ENCODE results near the gene IFNLR1. TPM values are rescaled to one million over a fixed set of nuclear protein-coding genes. Genes with fewer than 3 reads are reported as not detected.
A peak's percentile ranks its signal among the peaks of the same experiment; 100 is the strongest.

The IFNLR1 gene
- total RNA-seq, 1 donor, result under 0.01 TPM

DNA sequence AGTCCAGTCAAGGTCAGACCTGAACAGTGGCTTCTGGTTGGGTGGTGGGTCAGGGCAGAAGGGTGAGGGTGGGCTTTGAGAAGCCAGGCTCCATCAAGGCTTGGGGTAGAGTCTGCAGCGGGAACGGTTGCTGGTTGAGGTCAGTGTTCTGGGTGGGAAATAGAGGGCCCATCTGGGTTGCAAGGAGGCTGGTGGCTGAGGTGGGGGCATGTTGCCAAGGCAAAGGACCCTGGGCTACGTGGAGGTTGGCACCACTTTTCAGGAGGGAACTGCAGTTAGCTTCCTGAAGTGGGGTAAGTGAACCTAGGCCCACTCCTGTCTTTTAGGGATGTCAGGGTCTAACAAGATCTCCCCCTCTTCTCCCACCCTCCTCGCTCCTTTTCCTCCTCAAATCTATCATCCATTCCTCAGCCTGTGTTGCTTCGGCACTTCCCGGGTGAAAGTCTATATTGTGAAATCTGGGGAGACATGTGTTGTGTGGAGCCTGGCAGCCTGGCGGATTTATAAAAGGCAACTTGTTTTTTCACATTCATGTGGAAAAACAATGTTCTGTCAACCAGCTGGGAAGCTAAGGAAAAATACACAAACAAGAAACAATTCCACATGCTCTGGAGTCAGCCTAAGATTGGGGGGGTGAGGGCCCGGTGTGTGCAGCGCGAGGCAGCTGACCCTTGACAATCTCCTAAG lies 45.6 kb downstream of the IFNLR1 start:
- no peak overlapping the region for H3K4me3 ChIP-seq (ENCODE audit: low read depth, low read length)
- TF ChIP-seq, protein P1, sequence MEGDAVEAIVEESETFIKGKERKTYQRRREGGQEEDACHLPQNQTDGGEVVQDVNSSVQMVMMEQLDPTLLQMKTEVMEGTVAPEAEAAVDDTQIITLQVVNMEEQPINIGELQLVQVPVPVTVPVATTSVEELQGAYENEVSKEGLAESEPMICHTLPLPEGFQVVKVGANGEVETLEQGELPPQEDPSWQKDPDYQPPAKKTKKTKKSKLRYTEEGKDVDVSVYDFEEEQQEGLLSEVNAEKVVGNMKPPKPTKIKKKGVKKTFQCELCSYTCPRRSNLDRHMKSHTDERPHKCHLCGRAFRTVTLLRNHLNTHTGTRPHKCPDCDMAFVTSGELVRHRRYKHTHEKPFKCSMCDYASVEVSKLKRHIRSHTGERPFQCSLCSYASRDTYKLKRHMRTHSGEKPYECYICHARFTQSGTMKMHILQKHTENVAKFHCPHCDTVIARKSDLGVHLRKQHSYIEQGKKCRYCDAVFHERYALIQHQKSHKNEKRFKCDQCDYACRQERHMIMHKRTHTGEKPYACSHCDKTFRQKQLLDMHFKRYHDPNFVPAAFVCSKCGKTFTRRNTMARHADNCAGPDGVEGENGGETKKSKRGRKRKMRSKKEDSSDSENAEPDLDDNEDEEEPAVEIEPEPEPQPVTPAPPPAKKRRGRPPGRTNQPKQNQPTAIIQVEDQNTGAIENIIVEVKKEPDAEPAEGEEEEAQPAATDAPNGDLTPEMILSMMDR (IDR thresholded peaks at IDR 0.05; ENCODE audit: insufficient read depth, low read depth, low read length), result no peak
- peak; percentile 17 for DNase-seq (ENCODE audit: low read depth)

GRCh38 chr1:24140741-24141181 lies 46.3 kb downstream of the IFNLR1 start:
- H3K4me3 ChIP-seq (ENCODE audit: low read depth, low read length), result no peak overlapping the region
- TF ChIP-seq, protein P1 (IDR thresholded peaks at IDR 0.05; ENCODE audit: insufficient read depth, low read depth, low read length), result no peak
- no peak for DNase-seq (ENCODE audit: low read depth)

GRCh38 chr1:24139841-24140425 lies 47.2 kb downstream of the IFNLR1 start:
- no peak for DNase-seq (ENCODE audit: low read depth)
- H3K4me3 ChIP-seq (ENCODE audit: low read depth, low read length), result no peak overlapping the region
- TF ChIP-seq, protein P1 (IDR thresholded peaks at IDR 0.05; ENCODE audit: insufficient read depth, low read depth, low read length), result no peak

DNA sequence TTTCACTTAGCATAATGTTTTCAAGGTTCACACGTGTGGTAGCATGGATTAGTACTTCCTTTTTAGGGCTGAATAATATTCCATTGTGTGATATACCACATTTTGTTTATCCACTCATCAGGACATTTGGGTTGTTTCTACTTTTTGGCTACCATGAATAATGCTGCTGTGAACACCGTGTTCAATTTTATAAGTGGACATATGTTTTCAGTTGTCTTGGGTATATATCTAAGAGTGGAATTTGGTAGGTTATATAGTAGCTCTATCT lies 47.9 kb downstream of the IFNLR1 start:
- TF ChIP-seq, protein P1 (IDR thresholded peaks at IDR 0.05; ENCODE audit: insufficient read depth, low read depth, low read length), result no peak
- DNase-seq (ENCODE audit: low read depth), result no peak
- no peak overlapping the region for H3K4me3 ChIP-seq (ENCODE audit: low read depth, low read length)

GRCh38 chr1:24138476-24139221 lies 48.4 kb downstream of the IFNLR1 start:
- no peak overlapping the region for H3K4me3 ChIP-seq (ENCODE audit: low read depth, low read length)
- TF ChIP-seq, protein P1 (IDR thresholded peaks at IDR 0.05; ENCODE audit: insufficient read depth, low read depth, low read length), result no peak
- no peak for DNase-seq (ENCODE audit: low read depth)

DNA sequence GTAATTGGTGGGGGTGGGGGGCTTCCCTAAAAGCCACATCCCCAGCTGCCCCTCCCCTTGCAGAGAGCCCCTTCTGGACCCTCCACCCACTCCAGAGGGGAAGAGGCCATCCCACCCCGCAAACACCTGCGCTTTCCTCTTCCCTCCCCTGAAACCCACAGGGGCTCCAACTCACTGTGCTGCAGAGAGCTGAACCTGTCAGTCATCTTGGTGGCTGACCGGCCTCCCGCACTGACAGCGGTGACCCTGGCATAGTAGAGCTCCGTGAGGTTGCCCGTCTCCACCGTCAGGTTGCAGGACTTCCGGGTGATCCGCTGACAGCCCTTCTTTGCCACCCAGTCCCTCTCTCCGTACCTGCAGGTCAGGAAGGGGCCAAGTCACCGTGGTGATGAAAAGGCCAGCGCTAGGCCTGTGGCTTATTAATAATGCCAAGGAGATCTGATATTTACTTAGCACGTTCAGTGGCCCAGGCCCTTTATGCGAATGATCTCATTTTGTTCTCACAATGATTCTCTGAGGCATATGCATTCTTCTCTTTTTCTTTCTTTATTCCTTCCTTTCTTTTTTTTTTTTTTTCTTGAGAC lies 50.0 kb downstream of the IFNLR1 start:
- DNase-seq (ENCODE audit: low read depth), result no peak
- TF ChIP-seq, protein P1 (IDR thresholded peaks at IDR 0.05; ENCODE audit: insufficient read depth, low read depth, low read length), result no peak
- H3K4me3 ChIP-seq (ENCODE audit: low read depth, low read length), result no peak overlapping the region
